ENCODE results near the gene MED26. TPM values are rescaled to one million over a fixed set of nuclear protein-coding genes. Genes with fewer than 3 reads are reported as not detected.

The MED26 gene
- polyA plus RNA-seq, 1 donor: 8.6 TPM

DNA sequence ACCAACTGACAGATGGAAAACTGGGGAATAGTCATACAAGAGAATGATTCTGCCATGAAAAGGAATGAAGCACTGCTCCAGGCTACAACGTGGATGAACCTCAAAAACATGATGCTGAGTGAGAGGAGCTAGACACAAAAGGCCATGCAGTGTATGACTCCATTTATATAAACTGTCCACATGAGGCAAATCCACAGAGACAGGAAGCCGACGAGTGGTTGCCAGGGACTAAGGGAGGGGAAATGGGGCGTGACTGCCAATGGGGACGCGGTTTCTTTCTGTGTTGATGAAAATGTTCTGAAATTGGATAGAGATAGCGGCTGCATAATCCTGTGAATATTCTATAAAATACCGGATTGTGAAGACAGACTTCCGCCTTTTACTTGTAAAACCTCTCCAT, 21.7 kb upstream of the MED26 start:
- DNase-seq: no peak

DNA sequence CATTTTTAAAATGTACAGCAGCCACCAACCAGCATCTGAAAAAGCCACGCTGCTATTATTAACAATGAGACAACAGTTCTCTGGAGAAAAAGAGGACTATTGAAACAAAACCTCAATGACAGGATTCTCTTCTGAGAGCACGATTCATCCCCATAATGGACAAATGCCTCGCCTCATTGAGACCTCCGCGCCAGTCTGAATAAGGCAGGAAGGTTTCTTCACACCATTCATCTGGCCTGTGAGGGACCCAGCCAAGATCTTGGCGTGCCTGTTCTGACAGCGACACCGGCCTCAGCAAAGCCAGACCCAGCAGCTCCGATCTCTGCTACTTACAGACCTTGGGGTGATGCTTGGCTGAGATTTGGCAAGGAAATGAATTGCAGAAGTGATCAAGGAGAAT, 17.1 kb upstream of the MED26 start:
- no peak for DNase-seq

DNA sequence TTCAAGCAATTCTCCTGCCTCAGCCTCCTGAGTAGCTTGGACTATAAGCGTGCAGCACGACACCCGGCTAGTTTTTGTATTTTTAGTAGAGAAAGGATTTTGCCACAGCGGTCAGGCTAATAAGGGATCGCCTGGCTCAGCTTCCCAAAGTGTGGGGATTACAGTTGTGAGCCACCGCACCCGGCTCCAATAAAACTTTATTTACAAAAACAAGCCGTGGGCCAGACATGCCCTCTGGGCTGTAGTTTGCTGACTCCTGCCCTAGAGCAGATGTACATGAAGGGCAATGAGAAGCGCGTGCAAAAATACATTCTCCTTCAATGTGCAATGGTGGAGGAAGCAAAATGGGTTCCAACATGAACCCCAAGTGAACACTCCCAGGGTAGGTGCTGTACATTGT, 13.7 kb upstream of the MED26 start:
- no peak for DNase-seq

DNA sequence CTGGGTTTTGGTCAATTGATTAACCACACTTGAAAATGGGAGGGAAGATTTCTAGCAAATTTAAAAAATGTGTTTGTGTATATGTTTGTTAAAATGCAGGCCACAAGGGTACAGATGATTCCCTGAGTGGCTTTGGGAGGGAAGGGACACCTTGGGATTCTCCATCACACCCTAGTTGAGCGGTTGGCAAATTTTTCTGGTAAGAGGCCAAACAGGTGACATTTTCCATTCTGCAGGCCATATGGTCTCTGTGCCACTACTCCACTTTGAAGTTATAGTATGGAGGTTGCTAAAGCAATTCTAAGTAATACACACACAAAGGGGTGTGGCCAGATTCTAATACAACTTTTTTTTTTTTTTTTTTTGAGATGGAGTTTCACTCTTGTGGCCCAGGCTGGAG, 12.9 kb upstream of the MED26 start:
- DNase-seq: no peak

DNA sequence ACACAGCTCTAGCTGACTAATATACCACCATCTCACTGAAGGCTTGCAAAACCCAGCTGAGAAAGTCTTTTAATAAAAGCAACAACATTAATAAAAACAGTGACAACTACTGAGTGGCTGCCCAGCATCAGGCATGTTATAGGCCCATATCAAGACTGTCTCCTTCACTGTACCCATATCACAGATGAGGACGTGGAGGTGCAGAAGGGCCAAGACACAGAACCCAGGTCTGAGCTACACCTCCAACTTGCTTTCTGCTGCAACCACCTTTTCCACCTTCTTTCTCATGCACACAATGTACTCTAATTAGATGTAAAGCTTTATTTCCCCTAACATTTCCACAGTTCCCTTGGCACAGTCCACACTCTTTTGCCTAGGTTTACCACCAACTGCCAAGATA, 10.7 kb upstream of the MED26 start:
- DNase-seq: no peak

DNA sequence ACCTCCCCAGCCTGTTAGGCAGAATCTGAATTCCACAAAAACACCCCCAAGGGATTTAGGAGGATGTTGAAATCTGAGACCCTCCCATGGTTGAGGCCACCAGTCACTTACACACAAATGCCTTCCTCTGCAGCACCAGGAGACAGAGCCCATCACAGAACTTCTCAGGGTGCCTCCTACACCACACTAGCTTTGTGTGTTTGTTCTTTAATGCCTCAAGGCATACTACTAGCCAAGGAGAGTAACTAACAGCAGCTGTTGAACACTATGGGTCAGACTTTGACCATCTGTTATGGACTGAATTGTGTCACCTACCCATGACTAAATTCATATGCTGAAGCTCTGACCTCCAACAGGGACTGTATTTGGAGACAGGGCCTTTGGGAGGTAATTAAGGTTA, 9.5 kb upstream of the MED26 start:
- DNase-seq: no peak

DNA sequence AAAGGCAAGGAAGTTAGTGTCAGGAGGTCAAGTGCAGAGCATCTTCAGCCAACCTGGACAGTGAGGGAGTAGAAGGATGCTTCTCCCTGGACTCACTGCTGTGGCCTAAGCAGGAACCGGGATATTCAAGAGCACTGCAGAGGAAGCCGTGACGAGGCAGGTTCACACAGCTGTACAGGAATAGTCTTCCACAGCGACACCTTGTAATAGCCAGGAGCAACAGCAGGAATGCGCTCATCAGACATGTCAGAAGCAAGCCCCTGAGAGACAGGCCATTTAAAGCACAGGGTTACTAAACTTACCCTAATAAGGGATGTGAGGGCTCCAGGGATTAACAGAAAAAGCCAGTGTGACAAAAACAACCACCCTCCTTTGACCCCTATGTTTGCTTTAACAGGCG, 3.5 kb upstream of the MED26 start:
- no peak for DNase-seq

DNA sequence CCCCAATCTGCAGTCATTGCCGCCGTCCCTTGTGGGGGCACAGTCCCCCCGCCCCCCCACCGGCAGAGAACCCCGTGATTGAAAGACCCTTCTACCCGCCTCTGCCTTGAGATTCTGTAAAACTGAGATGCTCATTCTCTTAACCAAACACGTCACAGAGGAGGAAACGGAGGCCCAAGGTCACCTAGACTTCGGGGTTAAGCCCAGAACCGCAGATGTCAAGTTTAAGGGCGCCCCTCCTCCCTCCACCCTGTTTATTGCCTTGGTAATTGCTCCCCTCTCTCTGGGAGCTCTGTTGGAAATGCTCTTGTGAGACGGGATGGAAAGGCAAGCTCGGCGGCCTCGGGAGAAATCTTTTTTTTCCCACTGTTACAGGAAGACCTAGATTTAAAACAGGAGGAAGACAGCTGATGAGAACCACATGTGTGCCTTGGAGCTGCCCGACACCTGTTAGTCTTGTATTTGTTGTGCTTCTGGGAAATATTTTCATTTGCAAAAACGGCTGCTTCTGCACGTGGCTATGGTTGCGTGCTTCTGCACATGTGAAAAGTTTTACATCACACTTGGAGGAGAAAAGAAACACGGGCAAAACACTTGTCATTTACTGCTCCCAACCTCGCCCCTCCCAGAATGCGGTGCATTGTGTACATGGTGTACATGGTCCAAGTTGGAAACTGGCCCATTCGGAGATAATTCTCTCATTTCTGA, 1.1 kb upstream of the MED26 start:
- peak; percentile 82 for DNase-seq

DNA sequence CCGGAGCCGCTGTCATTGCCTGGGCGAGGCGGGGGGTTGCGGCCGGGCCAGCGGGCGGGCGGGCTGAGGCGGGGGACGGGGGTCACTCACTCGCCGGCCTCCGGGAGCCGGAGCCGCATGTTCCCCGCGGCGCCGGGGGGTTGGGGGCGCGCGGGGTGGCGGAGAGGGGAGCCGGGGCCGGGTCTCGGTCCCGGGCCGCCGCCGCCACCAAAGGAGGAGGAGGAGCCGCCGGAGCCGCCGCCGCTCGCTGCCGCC, 149 bp downstream of the MED26 start:
- no peak for DNase-seq

DNA sequence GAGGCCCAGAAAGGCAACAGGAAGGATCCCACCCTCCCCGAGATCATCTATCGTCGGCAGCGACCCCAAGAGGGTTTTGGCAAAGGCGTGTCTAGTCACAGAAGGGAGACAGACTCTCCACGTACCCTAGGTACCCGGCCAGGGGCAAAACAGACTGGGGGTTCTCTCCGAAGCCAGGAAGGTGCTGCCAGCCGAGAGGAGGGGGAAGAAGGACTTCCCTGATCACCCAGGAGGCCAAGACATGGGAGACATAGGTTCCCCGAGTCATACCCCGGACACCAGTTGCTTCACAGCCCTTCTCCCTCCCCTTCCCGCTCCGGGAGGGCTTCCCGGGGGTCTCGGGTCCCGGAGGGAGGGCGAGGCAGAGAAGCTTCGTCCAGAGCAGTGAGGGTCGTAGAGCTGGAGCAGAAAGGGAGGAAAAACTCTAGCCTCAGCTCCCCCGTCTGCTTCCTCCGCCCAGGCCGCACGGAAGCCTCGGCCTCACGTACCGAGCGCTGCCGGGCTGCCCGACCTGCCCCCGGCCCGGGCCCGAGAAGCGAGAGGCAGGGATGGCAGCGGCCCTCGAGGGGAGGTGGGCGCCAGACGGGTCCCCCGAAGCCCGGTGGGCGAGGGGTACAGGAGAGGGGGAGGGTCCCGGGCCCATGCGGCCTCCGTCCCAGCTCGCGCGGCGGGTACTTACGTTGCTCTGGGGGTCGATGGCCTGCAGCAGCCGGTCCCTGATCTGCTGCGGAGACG, 644 bp downstream of the MED26 start:
- DNase-seq: no peak

DNA sequence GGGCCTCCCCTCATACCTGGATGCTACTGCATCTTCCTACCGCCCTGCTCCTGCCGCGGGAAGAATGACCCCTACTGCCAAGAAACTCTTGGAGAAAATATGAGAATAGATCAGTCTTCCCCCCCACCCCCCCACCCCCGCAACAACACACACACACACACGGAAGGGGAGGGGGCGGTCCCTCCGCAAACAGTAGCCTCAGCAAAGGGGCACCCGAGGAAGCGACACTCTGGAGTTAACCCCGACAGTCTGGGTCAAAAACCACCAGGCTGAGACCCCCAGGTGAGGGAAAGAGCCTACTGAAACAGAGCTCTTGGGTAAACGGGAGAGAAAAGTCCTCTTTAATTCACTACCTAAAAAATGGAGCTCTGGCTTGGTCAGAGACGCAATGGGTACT, 1.2 kb downstream of the MED26 start:
- DNase-seq: no peak

DNA sequence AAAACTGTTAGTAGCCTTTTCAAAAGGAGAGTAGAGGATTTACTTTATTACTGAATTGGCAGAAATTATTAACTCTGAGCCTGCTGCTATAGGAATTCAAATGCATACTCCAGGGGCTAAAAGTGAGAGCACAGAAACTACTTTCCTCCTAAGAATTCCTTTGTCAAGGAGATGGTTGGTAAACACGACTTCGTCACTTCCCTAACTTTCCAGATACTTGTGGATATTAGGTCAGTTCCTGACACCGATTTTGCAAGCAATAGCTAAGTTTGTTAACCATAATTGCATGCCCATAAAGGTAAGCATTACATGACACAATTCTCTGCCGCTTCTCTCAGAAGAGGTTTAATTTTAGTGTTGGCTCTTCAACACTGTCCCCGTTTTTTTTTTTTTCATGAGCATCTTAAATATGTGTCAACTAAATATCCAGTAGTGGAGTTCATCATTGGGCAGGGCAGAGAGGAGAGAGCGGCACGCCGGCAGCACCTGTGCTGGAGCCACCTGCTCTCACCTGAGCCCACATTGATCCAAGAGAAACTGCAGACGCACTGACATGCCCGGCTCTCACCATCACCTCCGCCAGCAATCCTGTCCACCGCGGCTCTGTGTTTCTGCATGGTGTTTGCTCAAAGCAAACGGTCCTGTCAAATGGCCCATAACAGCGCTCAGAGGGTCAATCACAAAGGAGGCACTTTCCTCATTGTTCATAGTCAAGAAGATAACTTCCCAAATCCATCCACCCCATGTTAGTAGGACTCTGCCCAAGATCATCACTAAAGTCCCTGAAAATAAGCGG, 2.6 kb downstream of the MED26 start:
- DNase-seq: no peak

DNA sequence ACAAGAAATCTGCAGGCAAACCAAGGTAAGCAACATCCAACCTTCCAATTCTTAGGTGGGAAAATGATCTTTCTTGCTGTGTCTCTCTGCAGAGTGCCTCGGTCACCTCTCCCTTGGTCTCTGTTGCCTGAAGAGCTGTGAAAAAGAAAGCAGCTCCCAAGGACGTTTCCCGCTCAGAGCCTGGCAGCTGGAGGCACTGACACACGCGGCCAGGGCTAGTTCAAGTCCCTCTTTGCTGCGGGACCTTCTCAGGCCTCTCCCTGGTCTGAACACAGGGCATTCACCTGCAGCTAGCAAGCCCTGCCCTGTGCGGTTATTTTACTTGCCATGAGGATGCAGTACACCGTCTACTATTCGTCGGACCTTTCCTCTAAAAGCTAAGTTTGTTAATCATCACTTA, 3.8 kb downstream of the MED26 start:
- DNase-seq: no peak

DNA sequence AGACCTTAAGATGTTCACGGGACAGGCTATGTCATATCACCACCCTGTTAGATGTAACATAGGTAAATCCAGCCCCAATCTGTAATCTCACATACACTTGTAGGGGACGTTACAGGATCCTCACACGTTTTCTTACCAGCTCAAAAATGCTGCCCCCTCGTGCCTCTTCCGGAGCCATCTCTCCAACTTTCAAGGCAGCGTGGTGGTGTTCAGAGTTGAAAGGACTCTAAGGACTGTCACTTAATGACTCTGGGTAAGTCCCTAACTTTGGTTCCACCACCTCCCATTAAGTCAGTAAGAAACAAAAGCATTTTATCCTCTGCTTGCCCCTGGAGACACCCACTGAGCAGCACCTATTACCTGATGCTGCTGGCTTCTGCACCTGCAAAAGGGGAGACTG, 4.4 kb downstream of the MED26 start:
- DNase-seq: no peak

DNA sequence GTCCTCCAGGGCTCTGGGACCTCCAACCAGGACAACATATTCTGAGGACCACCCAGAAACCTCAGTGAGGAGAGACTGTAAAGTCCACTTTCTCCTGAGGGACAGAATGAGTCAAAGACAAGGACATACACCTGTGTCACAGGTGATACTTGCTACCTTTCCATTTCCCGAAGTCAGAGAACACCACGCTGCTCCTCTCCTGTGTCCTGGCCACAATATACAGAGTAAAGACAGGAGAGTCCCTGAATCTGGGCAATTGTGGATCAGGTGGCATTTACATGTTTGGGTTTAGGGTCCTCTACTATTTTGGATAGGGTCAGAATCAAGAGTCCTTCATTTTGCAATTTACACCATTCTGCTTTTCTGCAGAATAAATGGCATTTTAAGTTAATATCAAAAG, 4.9 kb downstream of the MED26 start:
- DNase-seq: no peak

DNA sequence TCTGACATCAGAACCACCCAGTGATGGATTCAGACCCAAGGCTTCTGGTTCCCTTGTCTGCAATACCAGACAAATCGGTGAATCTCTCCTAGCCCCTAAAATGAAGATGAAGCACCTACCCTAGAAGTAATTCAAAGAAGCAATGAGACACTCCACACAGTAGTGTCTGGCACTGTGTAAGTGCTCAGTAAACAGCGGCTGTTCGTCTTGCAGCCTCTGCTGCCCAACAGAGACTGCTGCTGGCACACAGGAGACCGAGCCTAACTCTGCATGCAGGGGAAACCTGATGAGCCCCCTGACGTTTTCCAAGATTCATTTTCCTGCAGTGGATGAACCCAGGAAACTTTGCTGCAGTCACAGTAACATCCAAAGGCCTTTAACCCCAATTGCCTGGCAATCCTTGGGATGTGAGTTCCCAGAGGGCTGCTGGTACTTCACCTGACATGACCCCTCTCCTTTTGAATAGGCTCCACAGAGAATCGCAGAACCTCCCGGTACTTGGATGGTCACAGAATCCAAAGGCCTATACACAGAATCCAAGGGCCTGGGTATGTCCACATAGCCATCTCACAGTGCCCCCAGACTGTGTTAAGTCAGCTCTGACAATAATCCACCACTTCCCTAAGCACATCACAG, 6.7 kb downstream of the MED26 start:
- DNase-seq: no peak

DNA sequence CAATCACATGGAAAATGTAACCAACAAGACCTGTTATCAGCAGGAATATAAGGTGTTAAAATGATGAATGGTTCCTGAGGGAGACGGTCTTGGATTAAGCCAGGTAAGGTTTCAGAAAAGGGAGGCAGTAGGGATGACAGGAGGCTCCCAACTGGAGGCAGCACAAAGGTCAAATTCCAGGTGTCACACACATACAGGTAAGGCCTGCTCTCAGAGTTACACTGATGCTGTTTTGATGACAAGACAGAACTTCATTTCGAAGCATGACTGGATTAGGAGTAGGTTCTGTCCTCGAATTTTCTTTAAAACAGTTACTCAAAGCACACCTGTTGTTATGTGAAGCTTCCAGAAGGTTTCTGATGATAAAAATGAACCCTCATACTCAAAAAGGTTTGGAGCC, 7.4 kb downstream of the MED26 start:
- no peak for DNase-seq

DNA sequence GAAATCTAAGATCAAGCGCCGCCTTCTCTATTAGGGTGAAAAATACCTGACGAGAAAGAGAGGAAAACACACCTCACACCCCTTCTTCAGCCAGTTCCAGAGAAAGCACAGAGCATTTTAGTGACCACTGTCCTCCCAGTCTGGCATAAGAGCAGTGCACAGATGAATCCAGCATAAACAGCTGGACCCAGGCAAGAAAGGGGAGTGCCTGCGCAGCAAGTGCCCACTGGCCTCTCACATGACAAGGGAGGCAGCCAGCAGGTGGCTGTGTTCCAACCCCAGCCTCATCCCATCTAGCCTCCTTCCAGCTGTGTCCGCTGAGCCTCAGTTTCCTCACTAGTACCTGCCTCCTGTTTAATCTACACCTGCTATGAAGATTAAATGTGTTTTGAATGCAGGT, 8.0 kb downstream of the MED26 start:
- no peak for DNase-seq

DNA sequence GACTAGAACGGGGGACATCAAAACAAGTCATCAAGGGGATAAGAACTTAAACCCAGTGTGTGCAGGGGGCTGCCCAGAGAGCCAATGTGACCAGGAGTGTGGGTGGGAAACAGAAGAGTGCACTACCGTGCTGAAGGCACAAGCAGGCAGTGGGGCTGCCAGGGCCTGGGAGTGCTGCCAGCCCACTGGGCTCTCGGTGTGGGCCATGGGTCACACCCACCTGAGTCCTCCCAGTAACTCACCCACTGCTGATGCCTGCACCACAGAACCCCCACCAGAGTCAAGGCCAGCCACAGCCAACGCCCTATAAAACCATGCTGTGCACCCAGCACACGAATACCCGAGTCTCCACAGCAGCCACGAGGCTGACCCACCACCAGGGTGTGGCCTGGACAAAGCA, 8.5 kb downstream of the MED26 start:
- DNase-seq: no peak

DNA sequence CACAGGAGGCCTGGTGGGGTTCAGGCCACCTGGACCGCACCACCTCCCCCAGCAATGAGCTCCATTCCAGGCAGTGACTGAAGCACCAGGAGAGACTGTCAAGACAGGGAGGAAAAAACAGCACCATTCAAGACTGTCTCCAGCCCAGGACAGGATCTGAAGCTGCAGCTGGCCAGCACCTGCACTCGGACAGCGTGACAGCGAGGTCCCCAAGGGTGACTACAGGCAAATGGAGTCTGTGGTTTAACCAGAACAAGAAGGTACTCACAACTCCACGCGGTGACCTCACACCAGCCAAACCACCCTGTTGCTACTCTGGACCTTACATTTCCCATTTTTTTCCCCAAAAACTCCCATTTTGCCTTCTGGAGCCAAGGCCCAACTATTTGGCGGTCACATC, 9.8 kb downstream of the MED26 start:
- DNase-seq: no peak

DNA sequence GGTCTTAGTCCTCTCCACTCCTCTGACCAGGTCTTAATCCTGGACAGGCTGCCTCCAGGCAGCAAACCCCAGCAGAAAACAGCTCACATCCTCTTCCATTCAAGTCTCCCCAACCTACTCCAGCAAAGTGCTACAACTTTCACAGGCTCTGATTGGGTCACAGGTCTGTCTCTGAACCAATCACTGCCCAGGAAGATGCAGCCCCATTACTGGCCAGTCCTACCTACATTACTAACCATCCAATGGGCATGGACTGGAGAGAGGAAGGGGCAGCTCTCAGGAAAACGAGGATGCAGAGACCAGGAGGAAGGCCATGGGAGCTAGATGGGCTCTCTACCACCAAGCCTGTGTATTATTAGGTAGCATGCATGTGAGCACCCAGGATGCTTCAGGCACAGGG, 12.2 kb downstream of the MED26 start:
- no peak for DNase-seq

DNA sequence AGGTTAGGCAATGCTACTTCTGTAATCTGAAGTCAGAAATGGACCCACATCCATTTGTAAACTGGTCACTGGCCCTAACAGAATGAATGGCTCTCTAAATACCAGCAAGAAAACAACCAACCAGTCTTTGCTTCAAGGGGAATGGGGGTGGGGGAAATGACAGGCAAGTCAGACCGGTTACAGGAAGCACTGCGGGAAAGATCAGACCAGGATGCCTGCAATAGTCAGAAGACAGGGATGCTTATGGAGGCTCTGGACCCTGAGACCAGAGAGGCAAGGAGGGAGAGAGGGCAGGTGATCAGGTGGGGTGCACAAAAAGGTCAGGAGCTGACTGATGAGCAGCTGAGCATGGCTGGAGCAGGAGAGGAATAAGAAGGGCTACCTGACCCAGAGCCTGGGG, 13.1 kb downstream of the MED26 start:
- no peak for DNase-seq

DNA sequence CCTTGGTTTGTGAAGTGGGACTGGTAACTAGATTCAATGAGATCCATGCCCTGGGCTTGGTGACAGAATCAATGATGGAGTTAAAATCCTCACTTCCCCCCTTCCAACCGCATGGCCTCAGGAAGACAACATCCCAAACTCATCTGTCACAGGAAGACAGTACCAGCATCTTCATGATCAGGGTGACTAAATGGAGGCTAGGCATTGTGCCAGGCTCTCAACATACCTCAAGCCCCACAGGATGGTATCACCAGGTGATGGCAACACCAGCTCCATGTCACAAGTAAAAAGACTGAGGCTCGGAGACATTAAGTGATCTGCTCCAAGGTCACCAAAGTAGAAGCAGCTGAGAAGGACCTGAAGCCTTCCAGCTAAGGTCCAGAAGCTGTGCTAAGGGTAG, 14.2 kb downstream of the MED26 start:
- DNase-seq: no peak

DNA sequence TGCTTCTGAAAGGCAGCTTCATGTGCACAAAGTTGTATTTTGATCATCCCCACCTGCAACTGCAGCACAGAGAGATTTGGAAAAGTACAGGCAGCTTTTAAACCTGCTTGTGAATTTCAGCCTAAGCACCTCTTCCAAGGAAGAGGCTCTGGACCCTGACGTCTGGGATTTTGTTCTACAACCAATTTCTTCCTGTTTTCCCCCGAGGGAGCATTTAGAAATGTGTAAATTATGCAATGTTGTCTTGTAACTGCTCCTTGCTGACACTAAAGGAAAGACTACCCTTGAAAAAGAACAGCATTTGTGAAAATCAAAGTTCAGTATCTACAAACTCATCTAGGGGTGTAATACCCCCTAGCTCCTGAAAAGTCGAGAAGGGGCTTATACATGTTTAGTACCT, 15.4 kb downstream of the MED26 start:
- DNase-seq: no peak

Data from hindlimb muscle (tissue), 1 donor.